Germinal center (tissue), 1 donor: ENCODE data around the gene RRAGD.

Source experiments
- DNase-seq: peaks from one replicate; pipeline ENCODE4 v3.0.0; 2012; ENCODE audit warnings: mixed read lengths, low spot score

RRAGD gene

GRCh38 chr6:89339565-89339964, 72.5 kb downstream of the RRAGD start:
- DNase-seq, result no peak

GRCh38 chr6:89335164-89335563, 76.9 kb downstream of the RRAGD start:
- no peak for DNase-seq

GRCh38 chr6:89330910-89331309, 81.2 kb downstream of the RRAGD start:
- no peak for DNase-seq

- no peak for DNase-seq
Measured at GRCh38 chr6:89328976-89329375, 83.1 kb downstream of the RRAGD start.

GRCh38 chr6:89324304-89324703, 87.8 kb downstream of the RRAGD start:
- DNase-seq, result no peak

GRCh38 chr6:89323511-89323971, 88.5 kb downstream of the RRAGD start:
- no peak for DNase-seq

- DNase-seq, result no peak
Measured at GRCh38 chr6:89321131-89321970, 90.7 kb downstream of the RRAGD start.

- DNase-seq, result no peak
Measured at GRCh38 chr6:89320012-89320559, 92.0 kb downstream of the RRAGD start.

- DNase-seq, result no peak
Measured at GRCh38 chr6:89317067-89317466, 95.0 kb downstream of the RRAGD start.

GRCh38 chr6:89315249-89315885, 96.7 kb downstream of the RRAGD start, which contains the start of gene GABRR2:
Gene GABRR2, minus strand, starts transcription at chr6:89315299. Its CDS starts 134 bp downstream, at chr6:89315165.
- no peak for DNase-seq

- DNase-seq, result no peak
Measured at GRCh38 chr6:89314692-89315091, 97.4 kb downstream of the RRAGD start.
